Stimulated activated naive B cell treated with anti-CD40 and anti-IgM and Interleukin-4, amounts not matched to agents 10 μg/mL and 1 μg/mL and 100 μg/mL, for 72 hours (primary cell): Measurements from ENCODE around the gene ELL.

Experiments
- ATAC-seq, 2 donors: fragments of 150-1000 bp; cut with Tn5 transposase; replicated peaks; 2 replicates each; pipeline ENCODE4 v1.10.0; 2021; ENCODE audit warnings: moderate library complexity in 1 of 2
- DNase-seq: peaks from one replicate; pipeline ENCODE4 v3.0.0; 2021
- H3K27ac Mint-ChIP-seq: one replicate; pipeline ENCODE4 v1.8.0; 2022; ENCODE audit warnings: mild to moderate bottlenecking, mixed read lengths
- H3K27me3 Mint-ChIP-seq, 2 donors: one replicate each; pipeline ENCODE4 v1.8.0; 2022; ENCODE audit warnings: mixed read lengths in 2 of 2
- H3K36me3 Mint-ChIP-seq, 2 donors: one replicate each; pipeline ENCODE4 v1.8.0; 2022; ENCODE audit warnings: mixed read lengths in 2 of 2, mild to moderate bottlenecking in 1 of 2
- H3K4me1 Mint-ChIP-seq, 2 donors: one replicate each; pipeline ENCODE4 v1.8.0; 2022; ENCODE audit warnings: mixed read lengths in 2 of 2, mild to moderate bottlenecking in 1 of 2
- H3K4me3 Mint-ChIP-seq, 2 donors: one replicate each; pipeline ENCODE4 v1.8.0; 2022; ENCODE audit warnings: mild to moderate bottlenecking in 2 of 2, mixed read lengths in 2 of 2, moderate library complexity in 1 of 2
- H3K9me3 Mint-ChIP-seq, 2 donors: one replicate each; pipeline ENCODE4 v1.8.0; 2022; ENCODE audit warnings: mixed read lengths in 2 of 2, mild to moderate bottlenecking in 1 of 2

Gene ELL

GRCh38 chr19:18469069-18469846, 52.6 kb downstream of the ELL start:
- Mint-ChIP-seq H3K27me3 (no peaks in the 10 kb centered on the region), H3K36me3 (peaks cover 20 to 21% of the 10 kb centered on the region in 2 donors), H3K4me3 (no peak overlapping the region), H3K4me1 (peaks cover 22 to 32% of the 10 kb centered on the region in 2 donors), H3K9me3 (no peaks in the 10 kb centered on the region), H3K27ac (no peak overlapping the region)
- ATAC-seq (peak; percentile 53 to 67), DNase-seq (no peak)

DNA sequence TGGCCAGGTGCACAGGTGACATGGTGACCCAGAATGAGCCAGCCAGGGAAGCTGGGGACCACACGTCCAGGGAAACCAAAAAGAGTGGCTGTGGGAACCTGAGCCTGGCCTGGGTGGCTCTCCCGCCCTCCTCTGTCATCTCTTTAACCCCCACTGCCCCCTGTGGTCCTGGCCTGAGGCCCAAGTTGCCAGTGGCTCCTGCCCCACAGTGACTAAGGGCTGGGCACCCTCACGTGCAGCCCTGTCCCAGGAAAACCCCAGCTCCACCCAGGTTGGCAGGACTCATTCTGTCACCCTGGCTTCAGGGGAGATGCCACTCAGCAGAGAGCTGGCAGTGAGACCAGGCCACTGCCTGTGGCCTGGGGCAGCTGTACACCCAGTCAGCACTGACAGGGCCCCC, 53.4 kb downstream of the ELL start:
- Mint-ChIP-seq H3K27ac (no peak overlapping the region), H3K36me3 (peaks cover 22 to 23% of the 10 kb centered on the region in 2 donors), H3K4me1 (peaks cover 23 to 34% of the 10 kb centered on the region in 2 donors), H3K27me3 (no peaks in the 10 kb centered on the region), H3K9me3 (no peaks in the 10 kb centered on the region), H3K4me3 (no peak overlapping the region)
- no peak for DNase-seq
- no peak for ATAC-seq

GRCh38 chr19:18467978-18468377, 53.9 kb downstream of the ELL start:
- H3K36me3 Mint-ChIP-seq = peaks cover 22 to 23% of the 10 kb centered on the region in 2 donors
- ATAC-seq = no peak

DNA sequence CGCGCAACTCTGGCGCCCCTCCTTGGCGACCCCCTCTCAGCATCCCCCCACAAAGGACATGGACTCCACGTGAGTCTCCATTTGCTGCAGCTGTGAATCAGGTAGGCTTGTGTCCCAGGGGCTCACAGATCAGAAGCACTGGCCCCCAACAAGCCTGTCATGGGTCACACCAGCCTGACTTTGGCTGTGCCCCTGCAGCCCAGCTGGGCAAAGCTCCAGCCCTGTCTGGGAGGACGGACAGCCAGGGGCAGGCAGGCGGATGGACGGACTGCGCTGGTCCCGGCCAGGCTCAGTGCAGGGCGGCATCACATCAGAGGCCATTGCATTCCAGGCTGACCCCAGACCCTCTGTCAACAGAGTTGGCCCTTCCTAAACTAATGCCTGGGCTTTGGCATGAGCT, 55.5 kb downstream of the ELL start:
- Mint-ChIP-seq H3K27ac (no peak overlapping the region), H3K36me3 (peaks cover 28 to 31% of the 10 kb centered on the region in 2 donors), H3K4me1 (peaks cover 28 to 42% of the 10 kb centered on the region in 2 donors), H3K4me3 (no peak overlapping the region), H3K9me3 (no peaks in the 10 kb centered on the region), H3K27me3 (no peaks in the 10 kb centered on the region)
- DNase-seq (no peak), ATAC-seq (no peak)

More at GRCh38 chr19:18467978-18468377, 53.9 kb downstream of the ELL start:
- no peaks in the 10 kb centered on the region for H3K27me3 Mint-ChIP-seq
- peak overlapping the region; percentile 28 for H3K27ac Mint-ChIP-seq
- H3K9me3 Mint-ChIP-seq = no peaks in the 10 kb centered on the region
- no peak for DNase-seq
- no peak overlapping the region for H3K4me3 Mint-ChIP-seq
- peaks cover 23 to 34% of the 10 kb centered on the region in 2 donors for H3K4me1 Mint-ChIP-seq

DNA sequence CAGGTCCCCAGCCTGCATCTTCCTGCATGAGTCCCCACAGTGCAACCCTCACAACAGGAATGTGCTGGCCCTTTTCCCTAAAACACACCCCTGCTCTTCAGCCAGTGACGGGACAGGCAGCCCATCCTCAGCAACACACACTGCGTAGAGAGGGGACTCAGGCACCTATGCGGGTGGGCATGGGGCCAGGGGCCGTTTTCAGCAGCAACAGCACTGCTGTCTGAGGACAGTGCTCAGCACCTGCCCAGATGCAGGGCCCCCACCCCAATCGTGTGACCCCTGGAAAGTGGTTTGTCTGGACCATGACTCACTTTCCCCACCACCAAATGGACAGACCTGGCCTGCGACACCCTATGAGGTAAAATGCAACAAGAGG, 55.9 kb downstream of the ELL start:
- Mint-ChIP-seq H3K9me3 (no peaks in the 10 kb centered on the region), H3K36me3 (peaks cover 32% of the 10 kb centered on the region in 2 donors), H3K27ac (no peak overlapping the region), H3K4me1 (peaks cover 28 to 42% of the 10 kb centered on the region in 2 donors), H3K4me3 (no peak overlapping the region), H3K27me3 (no peaks in the 10 kb centered on the region)
- ATAC-seq (no peak), DNase-seq (no peak)

DNA sequence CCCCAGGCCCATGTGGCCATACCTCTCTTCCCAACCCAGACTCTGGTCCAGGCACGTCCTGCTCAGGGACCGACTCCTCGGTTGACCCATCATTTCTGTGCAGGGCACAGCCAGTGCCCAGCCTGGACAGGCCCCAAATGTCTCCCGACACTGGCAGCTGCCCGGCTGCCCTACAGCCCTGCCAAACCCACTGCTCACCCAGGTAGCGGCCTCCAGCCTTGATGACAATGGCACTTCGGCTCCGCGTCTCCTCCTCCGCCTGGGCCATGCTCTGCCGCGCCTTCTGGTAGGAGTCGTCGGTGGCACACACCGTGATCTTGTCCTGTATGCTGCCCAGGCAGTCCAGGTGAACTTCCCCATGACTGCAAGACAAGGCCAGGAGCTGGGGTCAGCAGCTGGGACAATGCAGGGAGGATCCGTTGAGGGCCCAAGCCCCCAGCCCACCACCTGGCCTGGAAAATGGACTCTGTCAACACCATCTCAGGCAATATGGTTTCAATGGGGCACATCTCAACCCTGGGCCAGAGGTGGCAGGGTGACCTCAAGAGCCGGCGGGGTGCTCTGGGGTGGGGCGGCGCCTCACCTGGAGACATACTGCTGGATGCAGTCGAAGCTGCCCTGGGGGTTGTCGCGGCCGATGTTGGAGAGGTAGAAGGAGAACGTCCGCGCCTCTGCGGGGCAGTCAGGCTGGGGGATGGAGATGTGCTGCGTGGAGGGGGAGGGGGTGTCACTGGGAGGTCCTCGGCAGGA, 56.5 kb downstream of the ELL start:
- Mint-ChIP-seq H3K27me3 (no peaks in the 10 kb centered on the region), H3K36me3 (peaks cover 33 to 37% of the 10 kb centered on the region in 2 donors), H3K4me1 (peaks cover 28 to 40% of the 10 kb centered on the region in 2 donors), H3K4me3 (no peak overlapping the region), H3K9me3 (no peaks in the 10 kb centered on the region), H3K27ac (no peak overlapping the region)
- ATAC-seq (no peak), DNase-seq (no peak)

GRCh38 chr19:18464646-18465045, 57.2 kb downstream of the ELL start:
- H3K4me3 Mint-ChIP-seq = no peak overlapping the region
- peaks cover 30 to 38% of the 10 kb centered on the region in 2 donors for H3K36me3 Mint-ChIP-seq
- ATAC-seq = no peak
- H3K4me1 Mint-ChIP-seq = peaks cover 27 to 33% of the 10 kb centered on the region in 2 donors
- no peak for DNase-seq
- H3K9me3 Mint-ChIP-seq = no peaks in the 10 kb centered on the region
- no peaks in the 10 kb centered on the region for H3K27me3 Mint-ChIP-seq
- H3K27ac Mint-ChIP-seq = no peak overlapping the region

- Mint-ChIP-seq H3K9me3 (no peaks in the 10 kb centered on the region), H3K27me3 (no peaks in the 10 kb centered on the region), H3K4me3 (no peak overlapping the region), H3K4me1 (peaks cover 17 to 24% of the 10 kb centered on the region in 2 donors), H3K27ac (peak overlapping the region; percentile 67), H3K36me3 (peaks cover 39 to 54% of the 10 kb centered on the region in 2 donors)
- DNase-seq = no peak
- no peak for ATAC-seq
Measured at GRCh38 chr19:18461471-18461870, 60.4 kb downstream of the ELL start.

DNA sequence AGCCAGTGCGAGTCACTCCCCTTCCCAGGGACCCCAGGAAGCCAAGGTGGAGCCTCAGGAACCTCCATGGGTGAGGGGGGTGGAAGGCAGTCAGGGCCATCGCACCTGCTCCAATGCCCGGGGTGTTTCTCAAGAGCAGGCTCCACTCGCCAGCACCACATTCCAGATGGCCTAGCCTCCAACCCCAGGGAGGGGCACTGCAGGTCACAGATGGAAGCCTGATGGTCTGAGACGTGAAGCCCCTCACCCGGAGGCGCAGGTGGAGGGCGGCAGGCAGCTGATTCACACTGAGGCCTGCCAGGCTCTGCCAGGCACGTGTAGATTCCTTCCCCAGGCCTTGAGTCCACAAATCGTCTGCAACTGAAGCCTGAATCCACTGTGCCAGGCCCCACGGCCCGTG, 61.0 kb downstream of the ELL start:
- Mint-ChIP-seq H3K27me3 (no peaks in the 10 kb centered on the region), H3K36me3 (peaks cover 44 to 60% of the 10 kb centered on the region in 2 donors), H3K4me3 (no peak overlapping the region)

GRCh38 chr19:18457483-18458331, 64.2 kb downstream of the ELL start:
- Mint-ChIP-seq H3K36me3 (peaks cover 40 to 61% of the 10 kb centered on the region in 2 donors), H3K4me1 (peaks cover 8 to 11% of the 10 kb centered on the region in 2 donors), H3K27ac (peak overlapping the region; percentile 65), H3K4me3 (peak overlapping the region in 1 of 2 donors; percentile 19), H3K27me3 (no peaks in the 10 kb centered on the region), H3K9me3 (no peaks in the 10 kb centered on the region)
- ATAC-seq (no peak), DNase-seq (no peak)

More for the DNA sequence above, 61.0 kb downstream of the ELL start:
- no peak for DNase-seq
- no peak overlapping the region for H3K27ac Mint-ChIP-seq
- no peaks in the 10 kb centered on the region for H3K9me3 Mint-ChIP-seq
- H3K4me1 Mint-ChIP-seq = peaks cover 17 to 24% of the 10 kb centered on the region in 2 donors
- ATAC-seq = no peak

GRCh38 chr19:18456974-18457373, 64.9 kb downstream of the ELL start:
- DNase-seq = no peak
- peaks cover 7 to 9% of the 10 kb centered on the region in 2 donors for H3K4me1 Mint-ChIP-seq
- ATAC-seq = no peak
- H3K36me3 Mint-ChIP-seq = peaks cover 38 to 66% of the 10 kb centered on the region in 2 donors
- H3K27ac Mint-ChIP-seq = peak overlapping the region; percentile 5
- H3K4me3 Mint-ChIP-seq = no peak overlapping the region
- no peaks in the 10 kb centered on the region for H3K9me3 Mint-ChIP-seq
- no peaks in the 10 kb centered on the region for H3K27me3 Mint-ChIP-seq

GRCh38 chr19:18456279-18456678, 65.6 kb downstream of the ELL start:
- DNase-seq (no peak), ATAC-seq (no peak)
- Mint-ChIP-seq H3K36me3 (peaks cover 32 to 59% of the 10 kb centered on the region in 2 donors), H3K4me3 (no peak overlapping the region), H3K4me1 (peaks cover 1 to 5% of the 10 kb centered on the region in 2 donors), H3K9me3 (no peaks in the 10 kb centered on the region), H3K27me3 (no peaks in the 10 kb centered on the region), H3K27ac (peak overlapping the region; percentile 14)

DNA sequence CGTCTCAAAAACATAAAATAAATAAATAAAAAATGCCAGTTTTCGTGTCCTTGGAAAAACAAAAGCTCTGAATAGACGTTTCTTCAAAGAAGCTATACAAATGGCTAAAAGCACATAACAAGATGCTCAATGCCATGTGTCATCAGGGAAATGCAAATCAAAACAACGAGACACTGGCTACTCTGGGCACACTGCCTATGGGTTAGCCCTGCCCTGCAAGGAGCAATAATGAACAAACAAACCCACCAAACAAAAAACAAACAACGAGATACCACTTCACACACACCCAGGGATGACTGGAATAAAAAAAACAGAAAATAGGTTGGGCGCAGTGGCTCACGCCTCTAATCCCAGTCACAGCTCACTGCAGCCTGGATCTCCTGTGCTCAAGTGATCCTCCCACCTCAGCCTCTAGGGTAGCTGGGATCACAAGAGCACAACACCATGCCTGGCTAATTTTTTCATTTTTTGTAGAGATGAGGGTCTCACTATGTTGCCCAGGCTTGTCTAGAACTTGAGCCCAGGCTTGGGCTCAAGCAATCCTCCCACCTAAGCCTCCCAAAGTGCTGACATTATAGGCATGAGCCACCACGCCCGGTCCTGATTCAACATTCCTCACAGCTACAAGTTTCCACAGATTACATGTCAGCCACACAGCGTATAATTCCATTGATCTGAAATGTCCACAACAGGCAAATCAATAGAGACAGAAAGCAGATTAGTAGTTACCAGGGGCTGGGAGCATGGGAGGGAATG, 68.4 kb downstream of the ELL start:
- DNase-seq (no peak), ATAC-seq (no peak)
- no peaks in the 10 kb centered on the region for H3K9me3 Mint-ChIP-seq
- peaks cover 43 to 66% of the 10 kb centered on the region in 2 donors for H3K36me3 Mint-ChIP-seq
- no peaks in the 10 kb centered on the region for H3K27me3 Mint-ChIP-seq
- H3K27ac Mint-ChIP-seq = no peak overlapping the region
- no peak overlapping the region for H3K4me3 Mint-ChIP-seq
- H3K4me1 Mint-ChIP-seq = peaks cover 9 to 11% of the 10 kb centered on the region in 2 donors
